HL-60/S4 treated with phorbol 12-myristate 13-acetate at 8.2 ng/mL for 4 days and 3 days (cell line): Measurements from ENCODE around the gene FBXO42.
"Not testable (repeated sequence)": the region's sequence is repeated elsewhere in the genome, so short reads cannot be mapped to it uniquely, and the experiment has no call there.

ENCODE experiments used
- in situ Hi-C: fragments of 300-500 bp; cut with MboI; formaldehyde crosslinking; loops from 2 replicates; pipeline ENCODE4 v1.15.0; 2022; ENCODE audit warnings: low sequenced_read_pairs

Gene FBXO42

GRCh38 chr1:16222716-16223115, 129.6 kb downstream of the FBXO42 start:
- in situ Hi-C loops: not testable (repeated sequence)

- in situ Hi-C loops: no loop called here
Measured at GRCh38 chr1:16221499-16221898, 130.8 kb downstream of the FBXO42 start.

- in situ Hi-C loops: no loop called here
Measured at GRCh38 chr1:16219968-16220500, 132.2 kb downstream of the FBXO42 start.

- in situ Hi-C loops: no loop called here
Measured at GRCh38 chr1:16218674-16219071, 133.6 kb downstream of the FBXO42 start.

GRCh38 chr1:16218014-16218673, 134.1 kb downstream of the FBXO42 start:
- in situ Hi-C loops: no loop called here

- in situ Hi-C loops: no loop called here
Measured at GRCh38 chr1:16217061-16217785, 135.1 kb downstream of the FBXO42 start.

GRCh38 chr1:16215882-16216753, 136.2 kb downstream of the FBXO42 start:
- in situ Hi-C loops: no loop called here

GRCh38 chr1:16215240-16215639, 137.0 kb downstream of the FBXO42 start:
- in situ Hi-C loops: not testable (repeated sequence)

- in situ Hi-C loops: not testable (repeated sequence)
Measured at GRCh38 chr1:16213544-16213943, 138.7 kb downstream of the FBXO42 start.

GRCh38 chr1:16213013-16213412, 139.3 kb downstream of the FBXO42 start:
- in situ Hi-C loops: no loop called here

GRCh38 chr1:16212251-16212961, 139.9 kb downstream of the FBXO42 start, which contains the start of gene ARHGEF19:
TSS of gene ARHGEF19 (minus strand) at chr1:16212652. CDS start at chr1:16209054, 3,598 bp downstream.
- in situ Hi-C loops: no loop called here

- in situ Hi-C loops: no loop called here
Measured at GRCh38 chr1:16211824-16212223, 140.5 kb downstream of the FBXO42 start.

- in situ Hi-C loops: no loop called here
Measured at GRCh38 chr1:16210581-16210980, 141.7 kb downstream of the FBXO42 start.

GRCh38 chr1:16209847-16210407, 142.4 kb downstream of the FBXO42 start:
- in situ Hi-C loops: no loop called here

- in situ Hi-C loops: no loop called here
Measured at GRCh38 chr1:16209132-16209846, 143.0 kb downstream of the FBXO42 start.

- in situ Hi-C loops: no loop called here
Measured at GRCh38 chr1:16208270-16208987, 143.9 kb downstream of the FBXO42 start.

- in situ Hi-C loops: no loop called here
Measured at GRCh38 chr1:16207318-16208269, 144.7 kb downstream of the FBXO42 start.
